ENCODE measurements around the gene PLEK.
"Not testable (repeated sequence)": the region's sequence is repeated elsewhere in the genome, so short reads cannot be mapped to it uniquely, and the experiment has no call there.

PLEK gene

GRCh38 chr2:68356599-68357239 lies 8.4 kb upstream of the PLEK start:
- no peak for DNase-seq

- peak; percentile 26 for DNase-seq
Measured at GRCh38 chr2:68357605-68358337, 7.3 kb upstream of the PLEK start.

GRCh38 chr2:68359889-68360288 lies 5.2 kb upstream of the PLEK start:
- DNase-seq: no peak

GRCh38 chr2:68362069-68362468 lies 3.0 kb upstream of the PLEK start:
- DNase-seq: peak; percentile 87

- no peak for DNase-seq
Measured at GRCh38 chr2:68362749-68363148, 2.3 kb upstream of the PLEK start.

- no peak for DNase-seq
Measured at GRCh38 chr2:68363721-68364120, 1.4 kb upstream of the PLEK start.

GRCh38 chr2:68366083-68366560 lies 1.0 kb downstream of the PLEK start:
- DNase-seq: no peak

- DNase-seq: no peak
Measured at GRCh38 chr2:68367953-68368653, 3.0 kb downstream of the PLEK start.

GRCh38 chr2:68368654-68369336 lies 3.7 kb downstream of the PLEK start:
- DNase-seq: no peak

GRCh38 chr2:68369337-68369734 lies 4.3 kb downstream of the PLEK start:
- DNase-seq: no peak

- no peak for DNase-seq
Measured at GRCh38 chr2:68371138-68371537, 6.1 kb downstream of the PLEK start.

- DNase-seq: peak; percentile 32
Measured at GRCh38 chr2:68371581-68371980, 6.5 kb downstream of the PLEK start.

GRCh38 chr2:68372485-68372884 lies 7.4 kb downstream of the PLEK start:
- DNase-seq: no peak

- no peak for DNase-seq
Measured at GRCh38 chr2:68374184-68374583, 9.1 kb downstream of the PLEK start.

- DNase-seq: no peak
Measured at GRCh38 chr2:68375582-68375981, 10.5 kb downstream of the PLEK start.

- DNase-seq: no peak
Measured at GRCh38 chr2:68377137-68377780, 12.2 kb downstream of the PLEK start.

- not testable (repeated sequence) for DNase-seq
Measured at GRCh38 chr2:68378779-68379178, 13.7 kb downstream of the PLEK start.

GRCh38 chr2:68379184-68379708 lies 14.2 kb downstream of the PLEK start:
- peak; percentile 70 for DNase-seq

- no peak for DNase-seq
Measured at GRCh38 chr2:68383778-68384177, 18.7 kb downstream of the PLEK start.

- no peak for DNase-seq
Measured at GRCh38 chr2:68384485-68385107, 19.5 kb downstream of the PLEK start.

GRCh38 chr2:68385220-68385906 lies 20.3 kb downstream of the PLEK start:
- peak; percentile 79 for DNase-seq

All from activated CD4-positive, alpha-beta T cell treated with anti-CD3 and anti-CD28 coated beads, Interleukin-2, Interleukin-6, amounts not matched to agents 100 ng/mL and 50 ng/mL, durations not matched to agents 16 hours and 8 hours (primary cell).